Fibroblast of skin of right quadriceps (primary cell): ENCODE data around the gene ERI3.

Source experiments
- DNase-seq: peaks from one replicate; pipeline ENCODE4 v3.0.0-alpha.2; 2013

ERI3 gene

DNA sequence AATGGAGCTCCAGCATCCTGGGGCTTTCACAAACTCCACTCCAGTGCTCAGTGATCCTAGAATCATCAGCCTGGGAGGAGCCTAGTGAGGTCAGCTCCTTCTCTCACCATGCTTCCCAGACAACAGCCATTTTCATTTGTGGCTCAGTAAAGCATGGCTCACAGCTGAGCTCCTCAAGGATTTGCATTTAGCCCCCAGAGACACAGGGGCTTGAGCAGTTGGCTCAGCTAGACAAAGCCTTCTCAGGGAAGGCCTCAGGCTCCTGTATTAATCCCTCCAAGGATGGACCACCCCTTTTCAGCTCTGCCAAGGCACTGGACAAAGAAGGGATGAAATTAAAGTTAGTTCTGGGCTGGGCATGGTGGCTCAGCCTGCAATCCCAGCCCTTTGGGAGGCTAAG, 39.5 kb downstream of the ERI3 start:
- DNase-seq: no peak

DNA sequence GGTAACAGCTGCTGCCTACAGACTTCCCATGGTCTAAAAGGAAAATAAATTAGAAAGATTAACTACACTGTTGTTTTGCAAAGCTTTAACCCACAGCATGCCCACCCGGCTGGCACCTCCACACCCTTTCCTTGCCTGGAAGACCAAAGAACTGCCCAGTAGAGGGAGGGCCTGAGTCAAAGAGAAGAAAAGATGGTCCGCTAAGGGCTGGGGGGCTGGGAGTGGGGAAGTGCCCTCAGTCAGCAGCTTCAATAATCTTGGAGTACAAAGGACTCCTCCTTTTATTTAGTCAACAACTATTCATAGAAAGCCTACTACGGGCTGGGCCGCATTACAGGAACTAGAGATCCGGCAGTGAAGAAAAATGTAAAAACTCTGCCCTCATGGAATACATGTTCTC, 40.6 kb downstream of the ERI3 start:
- DNase-seq: no peak

DNA sequence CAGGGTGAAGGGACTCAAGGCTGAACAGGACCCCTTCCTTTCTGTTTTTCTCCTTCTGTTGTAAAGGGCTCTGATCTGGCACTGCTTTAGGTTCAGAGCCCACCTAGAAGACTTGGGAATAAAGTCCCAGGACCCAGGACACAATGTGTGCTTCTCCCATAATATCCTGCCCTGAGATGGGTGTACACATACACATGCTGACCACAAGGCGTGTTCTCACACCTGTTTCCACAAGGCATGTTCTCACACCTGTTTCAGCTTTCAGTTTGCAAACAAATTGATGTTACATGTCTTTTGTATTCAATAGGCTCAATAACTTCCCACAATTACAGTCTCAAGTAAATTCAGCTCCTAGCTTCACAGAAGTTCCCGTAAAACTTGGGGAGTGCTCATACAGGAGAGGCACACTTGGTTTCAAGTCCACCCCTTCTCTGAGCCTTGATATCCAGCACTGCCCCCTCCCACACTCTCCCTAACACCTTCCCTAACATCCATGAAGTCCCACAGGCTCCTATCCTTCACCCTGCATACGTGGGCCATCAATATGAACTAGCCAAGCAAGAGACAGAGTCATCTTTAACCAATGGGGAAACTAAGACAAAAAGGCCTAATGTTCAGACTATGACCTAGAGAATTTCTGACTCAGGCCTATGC, 41.7 kb downstream of the ERI3 start:
- DNase-seq: no peak

DNA sequence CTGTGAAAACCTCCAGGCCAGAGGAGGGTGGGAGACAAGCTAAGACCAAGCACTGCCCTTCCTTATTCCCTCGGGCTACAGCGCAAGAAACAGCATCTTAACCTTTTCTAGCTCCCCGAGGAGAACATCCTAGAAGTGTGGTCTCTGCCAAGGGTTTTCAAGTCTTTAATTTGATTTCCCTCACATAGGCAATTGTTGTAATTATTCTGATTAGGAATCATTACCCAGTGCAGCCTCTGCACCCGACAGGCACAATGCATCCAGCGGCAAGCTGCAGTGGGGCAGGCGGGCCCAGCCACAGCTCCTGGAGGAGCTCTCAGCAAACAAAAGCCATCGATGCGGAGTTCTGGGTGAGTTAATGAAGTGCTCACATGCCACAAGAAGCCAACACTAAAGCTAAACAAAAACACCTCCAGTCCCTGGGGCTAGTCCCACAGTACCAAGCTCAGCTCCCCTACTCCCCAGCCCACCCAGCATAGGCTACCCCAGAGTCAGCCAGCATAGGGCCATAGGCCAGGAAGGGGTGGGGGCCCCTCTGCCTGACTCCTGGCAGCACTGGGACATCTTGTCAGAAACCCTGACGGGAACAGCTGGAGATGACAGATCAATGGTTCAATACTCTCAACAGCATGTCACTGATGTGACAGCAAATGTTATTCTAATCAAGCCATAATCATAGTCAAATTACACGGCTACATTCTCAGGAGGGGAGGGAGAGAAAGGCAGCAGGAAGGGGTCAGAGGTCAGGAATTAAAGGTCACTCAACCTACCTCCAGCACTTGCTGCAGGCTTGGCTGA, 42.5 kb downstream of the ERI3 start:
- no peak for DNase-seq

DNA sequence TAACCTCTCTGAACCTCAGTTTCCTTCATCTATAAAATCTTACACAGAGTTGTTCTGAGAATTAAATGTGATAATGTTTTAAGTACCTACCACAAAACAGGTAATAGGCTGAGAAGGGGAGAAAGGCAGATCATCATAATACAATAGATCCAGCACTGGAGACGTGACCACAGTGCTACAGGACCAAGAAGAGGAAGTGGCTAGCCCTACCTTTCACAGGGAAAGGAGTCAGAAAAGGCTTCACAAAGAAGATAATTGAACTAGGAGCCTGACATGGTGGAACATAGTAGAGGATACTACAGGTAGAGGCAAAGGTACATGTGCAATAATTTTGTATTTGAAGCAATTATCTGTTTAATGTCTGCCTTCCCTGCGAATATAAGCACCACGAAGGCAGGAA, 45.1 kb downstream of the ERI3 start:
- DNase-seq: no peak

DNA sequence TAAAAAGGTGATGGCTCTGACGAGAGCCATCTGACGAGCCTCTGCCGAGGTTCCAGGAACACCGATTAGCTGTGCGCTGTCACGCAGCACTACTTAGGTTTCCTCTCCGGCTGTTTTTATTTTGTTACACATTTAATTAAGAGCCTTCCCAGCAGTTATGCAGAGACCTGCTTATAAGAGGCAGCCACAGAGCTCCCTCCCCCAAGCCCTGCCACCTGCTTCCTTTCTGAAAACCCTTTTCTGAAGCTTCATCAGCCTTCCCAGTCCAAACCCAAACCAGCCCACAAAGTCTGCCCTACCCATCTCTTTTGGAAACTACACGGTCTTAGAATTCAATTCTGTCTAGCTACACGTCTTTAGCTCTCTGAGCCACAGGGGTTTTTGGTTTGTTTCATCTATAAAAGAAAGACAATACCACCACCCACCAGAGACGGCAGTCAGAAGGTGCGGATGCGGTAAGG, 49.1 kb downstream of the ERI3 start:
- DNase-seq: no peak

DNA sequence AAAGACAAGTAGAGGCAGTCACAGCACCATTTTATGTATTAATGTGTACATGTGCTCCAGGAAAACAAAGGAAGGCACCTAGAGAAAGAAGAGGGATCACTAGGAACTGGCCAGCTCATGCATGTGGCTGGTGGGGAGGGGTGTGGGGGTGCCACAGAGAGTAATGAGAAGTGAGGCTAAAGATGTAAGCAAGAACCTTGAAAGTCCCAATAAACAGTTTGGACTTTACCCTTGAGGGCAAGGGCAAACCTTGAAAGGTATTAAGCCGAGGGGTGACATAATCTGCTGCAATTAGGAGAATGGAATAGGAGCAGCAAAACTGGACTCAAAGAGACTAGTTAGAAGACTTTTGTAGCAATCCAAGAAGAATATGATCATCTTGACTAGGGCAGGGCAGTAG, 51.5 kb downstream of the ERI3 start:
- no peak for DNase-seq

DNA sequence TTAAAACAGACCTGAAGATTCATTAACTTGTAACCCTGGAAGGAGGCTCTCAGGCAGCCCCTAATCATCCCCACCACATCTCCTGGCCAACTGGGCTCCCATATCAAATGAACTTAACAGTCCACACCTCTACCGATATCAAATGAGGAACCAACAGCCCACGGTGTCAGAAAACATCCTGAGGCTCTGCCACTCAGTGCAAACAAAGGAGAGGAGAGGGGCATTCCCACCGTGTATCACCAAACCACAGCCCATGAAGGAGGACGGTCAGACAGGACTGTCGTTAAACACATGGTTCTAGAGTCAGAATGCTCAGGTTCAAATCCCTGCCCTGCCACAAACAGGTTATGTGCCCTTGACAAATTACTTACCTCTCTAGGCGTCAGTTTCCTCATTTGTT, 52.5 kb downstream of the ERI3 start:
- no peak for DNase-seq

DNA sequence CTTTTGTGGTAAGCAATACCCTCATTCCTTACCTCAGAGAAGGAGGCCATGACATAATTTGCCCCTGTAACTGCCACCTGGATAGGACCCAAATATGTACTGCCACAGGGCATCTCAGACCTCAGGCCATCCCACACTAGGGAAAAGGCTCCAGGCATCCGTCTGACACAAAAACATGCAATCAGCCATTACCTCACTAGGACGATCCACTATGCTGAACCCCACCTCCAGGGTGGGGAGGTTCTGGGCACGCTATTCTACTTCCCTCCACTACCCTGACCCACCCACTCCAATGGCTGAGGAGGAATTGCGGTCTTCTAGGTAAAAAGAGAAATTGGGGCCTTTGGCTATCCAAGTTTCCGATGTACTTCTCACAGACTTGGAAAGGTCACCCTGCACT, 53.6 kb downstream of the ERI3 start:
- DNase-seq: no peak

DNA sequence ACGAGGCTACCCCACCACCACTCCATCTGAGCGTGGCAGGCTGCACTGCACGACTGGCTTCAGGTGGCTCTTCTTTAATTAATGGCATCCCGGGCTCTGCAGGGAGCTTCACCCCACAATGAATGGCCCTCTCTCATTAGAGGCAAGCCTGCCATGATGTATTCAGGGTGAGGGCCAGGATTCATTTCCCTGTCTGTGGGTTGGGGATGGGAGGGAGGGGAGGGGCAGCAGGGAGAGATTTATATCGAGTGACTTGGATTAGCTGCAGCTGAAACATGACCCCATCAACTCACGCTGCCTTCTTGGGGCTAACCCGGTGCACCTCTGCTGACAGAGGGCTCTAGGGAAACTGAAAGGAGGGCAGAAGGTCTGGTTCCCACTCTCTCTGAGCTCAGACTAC, 54.2 kb downstream of the ERI3 start:
- no peak for DNase-seq

DNA sequence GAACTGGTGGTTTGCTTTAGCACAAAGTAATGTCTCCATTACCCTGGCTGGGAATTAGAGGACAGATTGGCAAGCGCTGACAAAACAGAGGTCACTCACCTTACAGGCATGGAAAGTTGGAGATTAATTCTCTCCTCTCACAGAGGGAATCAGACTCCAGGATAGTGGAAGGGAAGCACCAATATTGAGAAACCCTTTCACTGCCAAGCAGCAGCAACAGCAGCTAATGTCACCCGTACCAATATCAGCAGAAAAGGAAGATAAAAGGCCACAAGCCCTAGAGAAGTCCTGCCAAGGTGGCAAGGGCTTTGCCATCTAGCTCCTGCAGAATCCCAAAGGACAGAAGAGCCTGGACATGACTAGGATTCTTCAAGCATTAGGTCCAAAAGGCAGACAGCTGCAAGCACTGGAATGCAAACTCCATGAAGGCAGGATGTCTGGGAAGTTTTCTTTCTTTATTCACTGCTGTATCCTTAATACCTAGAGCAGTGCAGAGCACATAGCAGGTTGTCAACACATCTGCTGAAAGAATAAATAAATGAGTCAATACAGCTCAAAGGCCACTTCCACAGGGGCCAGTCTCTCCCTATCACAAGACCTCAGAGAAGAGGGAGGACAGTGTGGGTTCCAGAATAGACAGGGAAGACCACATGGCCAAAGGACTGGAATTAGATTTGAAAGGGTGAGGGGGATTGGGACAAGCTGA, 57.2 kb downstream of the ERI3 start:
- DNase-seq: no peak

DNA sequence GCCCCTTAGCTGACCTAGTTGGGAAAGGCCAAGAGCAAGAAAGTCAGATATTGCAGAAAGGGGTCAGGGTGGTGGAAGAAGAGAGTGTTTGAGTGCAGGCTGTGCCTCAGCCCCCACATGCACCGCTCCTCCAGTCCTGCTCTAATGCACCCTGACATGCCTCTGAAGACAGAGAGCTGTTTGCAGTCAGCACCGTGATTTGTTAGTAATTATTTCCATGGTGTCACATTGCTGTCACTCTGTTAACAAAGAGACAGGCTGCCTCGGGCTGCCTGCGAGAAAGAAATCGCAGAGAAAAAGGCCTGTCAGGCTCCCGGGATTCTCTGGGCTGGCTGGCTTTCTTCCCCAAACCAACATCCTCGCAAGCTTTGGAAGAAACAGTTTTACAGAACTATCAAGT, 58.3 kb downstream of the ERI3 start:
- no peak for DNase-seq

DNA sequence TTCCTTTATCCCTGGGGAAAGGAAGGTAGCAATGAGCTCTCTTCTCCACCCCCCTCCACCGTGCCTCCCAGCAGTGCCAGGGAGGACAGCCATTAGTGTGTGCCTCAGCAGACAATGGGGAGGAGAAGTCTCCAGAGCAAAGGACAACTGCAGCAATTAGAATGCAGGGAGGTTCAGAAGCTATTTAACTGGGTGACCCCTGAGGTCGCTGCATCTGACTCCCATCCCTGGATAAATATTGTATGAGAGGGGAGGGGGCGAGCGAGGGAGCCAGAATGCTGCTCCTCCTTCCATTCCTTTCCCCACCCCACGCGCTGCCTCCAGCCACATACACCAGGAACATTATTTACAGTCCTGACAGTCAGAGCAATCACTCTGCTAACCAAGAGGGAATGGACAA, 59.0 kb downstream of the ERI3 start:
- DNase-seq: no peak

DNA sequence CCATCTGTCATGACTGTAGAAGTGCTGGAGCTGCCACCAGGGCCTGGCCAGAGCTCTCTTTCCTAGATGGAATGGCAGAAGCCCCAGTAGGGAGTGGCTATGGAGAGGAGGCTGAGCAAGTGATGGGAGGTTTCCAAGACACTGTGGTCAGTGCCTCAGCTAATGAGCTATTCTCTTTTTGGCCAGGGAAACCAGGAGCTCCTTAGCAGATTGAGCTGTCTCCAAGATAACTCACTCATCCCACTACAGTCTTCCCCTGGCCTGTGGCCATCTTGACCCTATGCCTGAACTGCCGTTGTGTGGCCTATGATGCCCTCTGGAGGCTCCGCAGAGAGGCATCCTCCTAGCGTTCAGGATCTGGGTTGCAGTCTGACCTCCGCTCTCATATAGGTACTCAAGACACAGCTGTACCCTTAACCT, 60.5 kb downstream of the ERI3 start:
- peak; percentile 65 for DNase-seq

DNA sequence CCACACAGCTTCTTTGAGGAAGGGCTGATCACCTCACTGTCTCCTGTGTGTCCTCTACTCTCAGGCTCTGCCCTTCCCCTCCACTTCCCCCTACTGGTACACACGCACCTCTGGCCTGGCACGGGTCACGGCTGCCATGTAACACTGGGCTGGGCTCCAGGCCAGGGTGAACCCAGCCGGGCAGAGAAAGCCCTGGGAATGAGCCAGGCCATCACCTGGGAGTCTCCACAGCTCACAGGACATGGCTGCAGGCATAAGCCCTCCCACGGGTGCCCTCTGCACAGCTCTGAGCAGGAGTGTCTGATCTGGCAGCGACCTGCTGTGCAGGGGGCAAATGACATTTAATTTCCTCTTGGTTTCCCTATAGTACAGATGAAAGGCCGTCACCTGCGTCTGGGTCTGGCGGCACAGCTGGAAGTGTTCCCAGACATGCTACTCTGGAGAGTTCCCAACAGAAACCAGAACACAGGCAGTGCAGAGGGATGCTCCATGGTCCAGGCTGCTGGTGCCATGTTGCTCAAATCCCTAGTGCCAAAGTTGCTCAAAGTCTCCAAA, 61.2 kb downstream of the ERI3 start:
- no peak for DNase-seq

DNA sequence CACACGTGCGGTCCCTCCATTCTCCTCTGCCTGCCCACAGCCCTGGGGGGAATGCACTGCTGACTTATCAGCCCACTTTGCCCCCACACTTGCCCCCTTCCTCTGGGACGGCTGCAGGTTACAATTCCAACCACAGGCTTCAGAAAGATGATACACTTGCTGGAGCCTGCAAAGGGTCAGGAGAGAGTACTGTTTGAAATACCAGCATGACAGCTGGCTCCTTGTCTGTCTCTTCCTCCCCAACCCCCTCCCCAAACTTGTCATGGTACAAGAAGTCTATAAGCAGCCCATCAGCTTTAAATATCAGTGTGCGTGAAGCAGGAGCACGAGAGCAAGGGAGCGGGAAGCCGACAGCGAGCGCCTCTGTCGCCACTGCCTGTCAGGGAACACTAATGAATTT, 62.4 kb downstream of the ERI3 start:
- no peak for DNase-seq

DNA sequence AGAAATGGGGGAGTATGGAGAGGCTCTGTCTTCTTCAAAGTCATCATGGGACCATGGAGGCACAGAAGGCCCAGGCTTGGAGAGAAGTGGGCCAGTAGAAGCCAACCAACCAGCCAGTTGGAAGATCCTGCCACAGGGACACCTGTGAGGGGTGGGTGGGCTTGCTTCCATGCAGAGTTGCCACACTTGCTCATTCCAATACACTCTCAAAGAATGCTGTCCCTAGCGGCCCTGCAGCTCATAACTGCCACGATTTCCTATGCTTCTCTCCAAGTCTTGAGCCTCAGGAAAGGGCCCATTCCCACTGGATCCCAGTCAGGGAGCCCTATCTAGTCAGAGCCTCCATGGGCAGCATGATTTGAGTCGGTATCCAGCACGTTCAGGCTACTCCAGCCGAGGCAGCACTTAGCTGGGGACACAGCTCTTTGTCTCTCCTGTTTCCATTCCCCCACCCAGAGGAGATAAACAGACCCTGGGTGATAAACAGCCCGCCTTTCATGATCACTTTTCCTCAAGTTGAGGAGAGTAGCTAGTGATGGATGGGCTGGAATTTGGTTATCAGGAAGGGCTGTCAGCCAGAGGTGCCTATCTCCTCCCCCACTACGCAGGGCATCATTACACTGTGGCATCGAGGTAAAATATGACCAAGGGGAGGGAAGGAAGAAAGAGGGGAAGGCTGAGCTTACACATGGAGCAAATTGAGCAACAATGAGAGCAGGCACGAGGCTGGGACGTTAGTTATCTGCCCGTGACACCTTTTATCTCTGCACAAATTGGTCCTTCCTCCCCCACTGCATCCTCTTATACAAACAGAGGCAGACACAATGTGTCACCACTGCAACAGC, 64.6 kb downstream of the ERI3 start:
- DNase-seq: no peak

DNA sequence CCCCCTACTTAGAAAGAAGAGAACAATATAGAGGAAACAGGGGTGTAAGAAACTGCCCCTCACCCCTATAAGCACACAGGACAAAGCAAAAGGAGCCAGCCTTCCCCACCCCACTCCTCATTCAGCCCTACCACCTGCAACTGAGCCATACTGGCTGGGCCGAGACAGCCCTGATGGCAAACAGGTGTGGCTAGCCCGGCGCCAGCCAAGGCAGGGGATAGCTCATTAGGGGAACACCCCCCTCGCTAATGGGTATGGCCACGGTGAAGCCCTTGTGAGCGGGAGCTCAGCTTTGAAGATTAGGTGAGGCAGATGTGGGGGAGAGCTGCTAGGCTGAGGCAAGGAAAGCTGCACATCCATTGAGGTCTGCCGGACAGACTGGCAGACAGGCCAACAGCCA, 65.5 kb downstream of the ERI3 start:
- DNase-seq: no peak

DNA sequence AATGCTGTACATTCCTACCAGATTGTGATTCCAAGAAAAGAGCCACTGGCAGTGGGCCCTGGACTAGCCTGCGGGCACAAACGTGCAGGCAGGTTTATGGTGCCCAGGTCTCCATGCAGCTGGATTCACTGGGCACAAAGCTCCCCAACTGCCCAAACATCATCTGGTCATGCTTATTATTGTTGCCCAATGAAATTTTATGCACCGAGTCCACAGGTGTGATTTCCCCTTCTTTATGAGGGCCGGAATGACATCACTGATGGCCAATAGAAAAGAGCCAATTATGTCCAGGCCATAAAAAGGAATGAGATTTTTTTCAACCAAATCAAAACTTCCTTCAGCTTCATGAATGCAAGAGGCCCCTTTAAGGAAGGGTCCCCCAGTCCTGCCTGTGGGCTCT, 66.2 kb downstream of the ERI3 start:
- no peak for DNase-seq

DNA sequence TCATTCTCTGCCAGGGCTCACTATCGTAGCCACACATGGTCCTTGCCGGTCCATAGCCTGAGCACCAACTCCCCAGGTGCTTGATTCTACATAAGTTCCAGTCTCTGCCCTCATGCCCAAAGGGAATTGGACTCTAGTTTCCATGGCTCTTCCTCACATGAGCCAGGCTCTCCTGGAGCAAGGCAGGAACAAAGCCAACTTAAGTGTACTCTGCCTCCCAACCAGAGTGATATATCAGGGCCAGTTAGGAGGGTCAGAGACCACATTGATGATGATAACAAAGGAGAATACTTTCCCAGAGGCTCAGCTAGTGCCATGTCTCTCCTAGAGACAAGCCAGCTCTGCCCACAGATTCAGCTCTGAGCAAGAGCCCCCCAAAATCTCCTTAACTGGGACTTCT, 70.9 kb downstream of the ERI3 start:
- DNase-seq: no peak

DNA sequence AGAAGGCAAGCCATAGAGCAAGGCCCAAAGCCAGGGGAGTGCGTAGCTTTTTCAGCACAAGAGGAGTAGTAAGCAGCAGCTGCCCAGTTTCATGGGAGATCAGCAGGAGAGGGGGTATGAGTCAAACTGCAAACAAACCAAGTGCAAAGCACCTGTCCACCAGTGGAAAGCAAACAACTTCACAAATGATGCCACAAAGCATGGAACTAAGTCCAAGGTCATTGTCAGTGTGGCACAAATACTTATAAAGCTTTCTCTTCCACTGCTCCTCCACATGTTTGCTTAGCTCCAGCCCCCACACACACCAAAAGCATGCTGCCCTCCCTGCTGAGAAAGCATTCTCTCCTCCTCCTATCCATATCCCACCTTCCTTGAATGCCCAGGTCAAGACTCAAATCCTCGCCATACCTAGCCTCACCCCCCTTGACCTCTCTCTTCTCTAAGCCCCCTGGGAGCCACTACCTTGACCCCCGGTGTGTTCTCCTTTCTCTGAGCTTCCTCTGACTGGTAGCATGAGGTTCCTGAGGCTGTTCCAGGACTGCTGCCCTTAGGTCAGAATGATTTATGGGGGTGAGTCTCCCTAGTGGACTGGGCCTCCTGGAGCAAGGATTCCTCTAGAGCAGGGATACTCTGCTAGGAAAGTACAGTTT, 71.4 kb downstream of the ERI3 start:
- no peak for DNase-seq

DNA sequence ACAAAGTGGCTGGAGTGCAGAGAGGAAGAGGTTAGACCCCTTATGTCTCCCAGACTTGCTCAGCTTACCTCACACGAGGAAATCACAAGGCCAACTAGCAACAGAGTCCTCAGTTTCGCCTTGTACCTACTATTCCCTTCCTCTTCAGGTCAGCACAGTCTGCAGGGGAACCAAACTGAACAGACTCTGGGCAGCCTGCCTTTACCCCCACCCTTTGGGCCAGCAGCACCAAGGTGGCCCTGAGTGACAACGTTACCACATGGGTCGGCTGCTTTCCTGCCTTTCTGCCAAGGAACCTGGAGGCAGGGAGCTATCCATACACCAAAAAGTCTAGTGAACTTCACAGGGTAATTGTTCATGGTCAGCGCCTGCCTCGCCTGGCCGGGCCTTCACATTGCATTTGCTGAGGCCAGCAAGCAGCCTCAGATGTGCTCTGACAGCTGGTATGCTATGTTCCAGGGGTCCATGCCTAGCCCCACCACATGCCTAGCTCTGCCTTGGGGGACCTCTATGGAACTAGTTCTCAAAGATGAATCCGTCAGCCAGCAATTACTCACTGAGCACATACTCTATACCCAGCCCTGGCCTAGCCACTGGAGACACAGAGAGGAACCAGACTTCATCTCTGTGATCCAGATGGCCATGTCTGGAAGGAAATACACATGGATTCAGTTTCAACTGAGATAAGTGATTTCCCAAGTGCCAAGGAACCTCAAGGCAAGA, 72.2 kb downstream of the ERI3 start:
- DNase-seq: no peak
